SK-N-SH (cell line): ENCODE measurements around the gene B3GALNT2.

ENCODE experiments used
- EP300 ChIP-seq, 2 experiments: IDR thresholded peaks; 2 replicates each; pipeline versions ENCODE4 v1.4.0 to v1.6.1; 2012; ENCODE audit warnings: borderline replicate concordance in 1 of 2, low read depth in 1 of 2, low read length in 1 of 2
- EZH2phosphoT487 ChIP-seq: fragments of 200-600 bp; sonication (generic); IDR thresholded peaks from 2 replicates; pipeline ENCODE4 v1.6.1; 2017; ENCODE audit warnings: low read depth, mixed run types, mild to moderate bottlenecking, antibody characterized with exemption, moderate library complexity, borderline replicate concordance
- SIN3A ChIP-seq: IDR thresholded peaks from 2 replicates; pipeline ENCODE4 v1.6.1; 2012; ENCODE audit warnings: low read depth, mild to moderate bottlenecking, low read length, moderate library complexity, borderline replicate concordance
- TF ChIP-seq, protein P1 (sequence below): fragments of 200-600 bp; sonication (generic); IDR thresholded peaks from 2 replicates; pipeline ENCODE4 v1.6.1; 2017; ENCODE audit warnings: antibody characterized with exemption, mild to moderate bottlenecking, moderate library complexity
- TF ChIP-seq, protein P2 (sequence below): fragments of 150-350 bp; IDR thresholded peaks from 2 replicates; pipeline ENCODE4 v1.6.1; 2017; ENCODE audit warnings: antibody characterized with exemption, low read length, low read depth, borderline replicate concordance

DNA sequence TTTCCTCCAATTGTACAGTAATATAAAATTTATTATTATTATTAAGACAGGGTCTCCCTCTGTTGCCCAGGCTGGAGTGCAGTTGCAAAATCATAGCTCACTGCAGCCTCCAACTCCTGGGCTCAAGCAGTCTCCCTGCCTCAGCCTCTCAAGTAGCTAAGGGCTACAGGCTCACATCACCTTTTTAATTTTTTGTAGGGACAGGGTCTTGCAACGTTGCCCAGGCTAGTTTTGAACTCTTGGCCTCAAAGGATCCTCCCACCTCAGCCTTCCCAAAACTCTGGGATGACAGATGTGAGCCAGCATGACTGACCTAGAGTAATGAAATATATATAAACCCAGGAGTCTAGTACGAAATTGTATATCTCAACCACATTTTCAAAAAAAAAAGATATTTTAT is 49.2 kb downstream of the B3GALNT2 start:
- no peak for TF ChIP-seq EZH2phosphoT487
- TF ChIP-seq SIN3A, result no peak
- TF ChIP-seq, protein P1, sequence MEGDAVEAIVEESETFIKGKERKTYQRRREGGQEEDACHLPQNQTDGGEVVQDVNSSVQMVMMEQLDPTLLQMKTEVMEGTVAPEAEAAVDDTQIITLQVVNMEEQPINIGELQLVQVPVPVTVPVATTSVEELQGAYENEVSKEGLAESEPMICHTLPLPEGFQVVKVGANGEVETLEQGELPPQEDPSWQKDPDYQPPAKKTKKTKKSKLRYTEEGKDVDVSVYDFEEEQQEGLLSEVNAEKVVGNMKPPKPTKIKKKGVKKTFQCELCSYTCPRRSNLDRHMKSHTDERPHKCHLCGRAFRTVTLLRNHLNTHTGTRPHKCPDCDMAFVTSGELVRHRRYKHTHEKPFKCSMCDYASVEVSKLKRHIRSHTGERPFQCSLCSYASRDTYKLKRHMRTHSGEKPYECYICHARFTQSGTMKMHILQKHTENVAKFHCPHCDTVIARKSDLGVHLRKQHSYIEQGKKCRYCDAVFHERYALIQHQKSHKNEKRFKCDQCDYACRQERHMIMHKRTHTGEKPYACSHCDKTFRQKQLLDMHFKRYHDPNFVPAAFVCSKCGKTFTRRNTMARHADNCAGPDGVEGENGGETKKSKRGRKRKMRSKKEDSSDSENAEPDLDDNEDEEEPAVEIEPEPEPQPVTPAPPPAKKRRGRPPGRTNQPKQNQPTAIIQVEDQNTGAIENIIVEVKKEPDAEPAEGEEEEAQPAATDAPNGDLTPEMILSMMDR, result no peak
- TF ChIP-seq EP300 (IDR thresholded peaks at IDR 0.05; ENCODE audit: borderline replicate concordance in 1 of 2, low read depth in 1 of 2, low read length in 1 of 2), result no peak
- TF ChIP-seq, protein P2, sequence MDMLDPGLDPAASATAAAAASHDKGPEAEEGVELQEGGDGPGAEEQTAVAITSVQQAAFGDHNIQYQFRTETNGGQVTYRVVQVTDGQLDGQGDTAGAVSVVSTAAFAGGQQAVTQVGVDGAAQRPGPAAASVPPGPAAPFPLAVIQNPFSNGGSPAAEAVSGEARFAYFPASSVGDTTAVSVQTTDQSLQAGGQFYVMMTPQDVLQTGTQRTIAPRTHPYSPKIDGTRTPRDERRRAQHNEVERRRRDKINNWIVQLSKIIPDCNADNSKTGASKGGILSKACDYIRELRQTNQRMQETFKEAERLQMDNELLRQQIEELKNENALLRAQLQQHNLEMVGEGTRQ, result no peak
